ACC112 (cell line): ENCODE results near the gene PCDHB14.
"Not testable (repeated sequence)": the region's sequence is repeated elsewhere in the genome, so short reads cannot be mapped to it uniquely, and the experiment has no call there.

Source experiments
- H2AFZ ChIP-seq: fragments of 200-600 bp; sonication (generic); one replicate; pipeline ENCODE4 v1.6.0; 2017; ENCODE audit warnings: antibody characterized with exemption, low read length; ENCODE audit not compliant: unreplicated experiment
- H3K27ac ChIP-seq: fragments of 200-600 bp; sonication (generic); 2 replicates; pipeline ENCODE4 v1.5.1; 2014; ENCODE audit warnings: low read depth, mild to moderate bottlenecking, antibody characterized with exemption, low read length, moderate library complexity
- H3K27me3 ChIP-seq: fragments of 200-600 bp; sonication (generic); 2 replicates; pipeline ENCODE4 v1.6.1; 2014; ENCODE audit warnings: mild to moderate bottlenecking, antibody characterized with exemption, low read length, moderate library complexity, mixed read lengths; ENCODE audit not compliant: insufficient read depth
- H3K36me3 ChIP-seq: fragments of 200-600 bp; sonication (generic); 2 replicates; pipeline ENCODE4 v1.6.1; 2016; ENCODE audit warnings: mild to moderate bottlenecking, antibody characterized with exemption, low read length, moderate library complexity, mixed read lengths; ENCODE audit not compliant: insufficient read depth
- H3K4me1 ChIP-seq: fragments of 200-600 bp; sonication (generic); one replicate; pipeline ENCODE4 v1.6.1; 2016; ENCODE audit warnings: low read length, mixed read lengths; ENCODE audit not compliant: insufficient read depth, unreplicated experiment, control insufficient read depth
- H3K4me3 ChIP-seq: fragments of 200-600 bp; sonication (generic); 2 replicates; pipeline ENCODE4 v1.5.1; 2014; ENCODE audit warnings: mild to moderate bottlenecking, low read depth, low read length
- H3K79me2 ChIP-seq: fragments of 200-600 bp; sonication (generic); one replicate; pipeline ENCODE4 v1.6.0; 2016; ENCODE audit warnings: low read length; ENCODE audit not compliant: control insufficient read depth, unreplicated experiment, insufficient read depth

Gene PCDHB14

GRCh38 chr5:141188682-141189081 lies 34.5 kb upstream of the PCDHB14 start:
- not testable (repeated sequence) for H3K79me2 ChIP-seq, H2AFZ ChIP-seq, H3K27me3 ChIP-seq, H3K4me3 ChIP-seq, H3K27ac ChIP-seq, H3K36me3 ChIP-seq, H3K4me1 ChIP-seq

GRCh38 chr5:141189131-141189530 lies 34.0 kb upstream of the PCDHB14 start:
- H3K4me3 ChIP-seq, H3K27me3 ChIP-seq, H3K4me1 ChIP-seq, H3K79me2 ChIP-seq, H3K27ac ChIP-seq, H3K36me3 ChIP-seq, H2AFZ ChIP-seq: not testable (repeated sequence)

GRCh38 chr5:141192110-141192725 lies 30.9 kb upstream of the PCDHB14 start, which contains the start of gene PCDHB10:
TSS of gene PCDHB10 (plus strand) at chr5:141192353. CDS start at chr5:141192553, 200 bp downstream.
- Histone ChIP-seq H3K27ac (no peak within 1 kb of the TSS), H3K36me3 (no peaks in the 10 kb centered on the region), H3K4me3 (no peak within 1 kb of the TSS), H3K27me3 (peaks cover 8% of the 10 kb centered on the region; the same call in 1 of the 2 replicates), H3K79me2 (no peaks in the 10 kb centered on the region), H2AFZ (no peak within 1 kb of the TSS), H3K4me1 (no peaks in the 10 kb centered on the region)

- H3K27me3 ChIP-seq, H2AFZ ChIP-seq, H3K36me3 ChIP-seq, H3K4me1 ChIP-seq, H3K4me3 ChIP-seq, H3K27ac ChIP-seq, H3K79me2 ChIP-seq: not testable (repeated sequence)
These were observed 28.8 kb upstream of the PCDHB14 start for GRCh38 chr5:141194332-141194731.

- Histone ChIP-seq H3K4me3 (no peak overlapping the region), H2AFZ (no peak overlapping the region), H3K36me3 (no peaks in the 10 kb centered on the region), H3K27ac (no peak overlapping the region), H3K4me1 (no peaks in the 10 kb centered on the region), H3K79me2 (no peaks in the 10 kb centered on the region), H3K27me3 (peaks cover 6% of the 10 kb centered on the region; the same call in 1 of the 2 replicates)
These were observed 26.8 kb upstream of the PCDHB14 start for GRCh38 chr5:141196363-141196762.

GRCh38 chr5:141199359-141200235 lies 23.5 kb upstream of the PCDHB14 start, which contains the start of gene PCDHB11:
TSS of gene PCDHB11 (plus strand) at chr5:141199627. CDS start at chr5:141199775, 148 bp downstream.
- Histone ChIP-seq H2AFZ (no peak within 1 kb of the TSS), H3K79me2 (no peaks in the 10 kb centered on the region), H3K4me1 (no peaks in the 10 kb centered on the region), H3K36me3 (no peaks in the 10 kb centered on the region), H3K27ac (no peak within 1 kb of the TSS), H3K4me3 (no peak within 1 kb of the TSS), H3K27me3 (no peaks in the 10 kb centered on the region)

GRCh38 chr5:141201126-141201525 lies 22.0 kb upstream of the PCDHB14 start:
- H3K27me3 ChIP-seq, H3K4me3 ChIP-seq, H3K79me2 ChIP-seq: not testable (repeated sequence)

GRCh38 chr5:141201646-141202045 lies 21.5 kb upstream of the PCDHB14 start:
- not testable (repeated sequence) for H2AFZ ChIP-seq, H3K27me3 ChIP-seq, H3K4me1 ChIP-seq, H3K4me3 ChIP-seq, H3K27ac ChIP-seq, H3K79me2 ChIP-seq, H3K36me3 ChIP-seq

More at GRCh38 chr5:141201126-141201525, 22.0 kb upstream of the PCDHB14 start:
- H3K36me3 ChIP-seq, H2AFZ ChIP-seq, H3K4me1 ChIP-seq, H3K27ac ChIP-seq: not testable (repeated sequence)

- H3K27me3 ChIP-seq = peaks cover 30% of the 10 kb centered on the region
- H3K4me1 ChIP-seq = no peaks in the 10 kb centered on the region
- no peak within 1 kb of the TSS for H3K27ac ChIP-seq
- no peak within 1 kb of the TSS for H3K4me3 ChIP-seq
- H3K36me3 ChIP-seq = no peaks in the 10 kb centered on the region
- no peaks in the 10 kb centered on the region for H3K79me2 ChIP-seq
- no peak within 1 kb of the TSS for H2AFZ ChIP-seq
These were observed 14.7 kb upstream of the PCDHB14 start, which contains the start of gene PCDHB12 for GRCh38 chr5:141208478-141208877. TSS of gene PCDHB12 (plus strand) at chr5:141208719. CDS start at chr5:141208908, 189 bp downstream.

- H3K27me3 ChIP-seq = peaks cover 30% of the 10 kb centered on the region
- H3K4me3 ChIP-seq, H3K27ac ChIP-seq, H2AFZ ChIP-seq, H3K79me2 ChIP-seq, H3K36me3 ChIP-seq, H3K4me1 ChIP-seq: not testable (repeated sequence)
These were observed 12.9 kb upstream of the PCDHB14 start for GRCh38 chr5:141210281-141210680.

GRCh38 chr5:141210849-141211248 lies 12.3 kb upstream of the PCDHB14 start:
- not testable (repeated sequence) for H3K36me3 ChIP-seq, H2AFZ ChIP-seq, H3K79me2 ChIP-seq, H3K4me3 ChIP-seq, H3K4me1 ChIP-seq, H3K27ac ChIP-seq
- H3K27me3 ChIP-seq = peaks cover 30% of the 10 kb centered on the region
